NCI-H2029 treated with DMSO at 0.1 percent for 48 hours (cell line): ENCODE results near the gene POLH.
"Not testable (repeated sequence)": the region's sequence is repeated elsewhere in the genome, so short reads cannot be mapped to it uniquely, and the experiment has no call there.

Experiments used
- DNase-seq: peaks from one replicate; lab custom pipeline; 2025; lab: John Stamatoyannopoulos, UW

Gene POLH

GRCh38 chr6:43630980-43631619 is 55.1 kb downstream of the POLH start:
- DNase-seq, result no peak

- not testable (repeated sequence) for DNase-seq
Measured at GRCh38 chr6:43633002-43633401, 57.0 kb downstream of the POLH start.

- no peak for DNase-seq
Measured at GRCh38 chr6:43634702-43635303, 58.8 kb downstream of the POLH start.

DNA sequence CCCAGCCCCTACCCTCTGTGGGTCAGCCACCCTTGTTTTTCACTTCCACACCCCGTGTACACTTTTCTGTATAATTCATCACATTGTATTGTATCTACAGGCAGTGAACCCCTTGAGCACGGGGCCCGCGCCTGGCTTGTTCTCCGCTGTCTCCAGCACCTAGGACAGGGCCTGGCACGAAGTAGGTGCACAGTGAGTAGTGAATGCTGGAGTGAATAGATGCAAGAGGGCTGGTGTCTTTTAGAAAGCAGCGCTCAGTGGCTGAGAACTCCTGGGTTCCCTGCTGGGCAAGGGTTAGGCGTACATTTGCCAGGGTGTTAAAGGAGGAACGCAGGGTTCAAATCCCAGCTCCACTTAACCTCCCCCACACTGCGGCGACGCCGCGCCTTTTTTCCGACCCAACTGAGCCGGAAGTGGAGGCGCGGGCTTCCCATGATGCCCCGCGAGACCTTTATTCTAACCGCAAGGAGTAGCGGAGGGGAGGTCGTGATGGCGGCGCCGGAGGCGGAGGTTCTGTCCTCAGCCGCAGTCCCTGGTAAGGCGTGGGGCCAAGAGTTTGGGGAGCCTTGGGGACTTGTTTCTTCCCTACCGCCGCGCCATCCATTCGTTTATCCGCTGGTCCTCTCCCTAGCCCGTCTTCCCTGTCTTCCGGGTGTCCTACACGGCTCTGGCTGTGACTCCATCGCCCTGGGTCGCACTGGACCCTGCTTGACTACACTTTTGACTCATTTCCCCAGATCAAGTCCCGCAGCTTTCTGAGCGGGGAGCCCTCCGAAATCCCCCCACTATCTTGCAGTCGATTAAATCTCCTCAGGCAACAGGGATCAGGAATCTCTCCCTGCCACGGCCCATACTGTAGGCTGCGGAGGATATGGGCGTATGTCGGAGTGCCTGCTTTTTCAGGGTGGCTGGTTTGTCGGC is 59.7 kb downstream of the POLH start, which contains the start of gene MAD2L1BP:
Gene MAD2L1BP, plus strand, starts transcription at position 454 of the 921 bp plus-strand sequence. Its CDS starts 36 bp downstream, at position 490.
- DNase-seq, result peak; percentile 47

DNA sequence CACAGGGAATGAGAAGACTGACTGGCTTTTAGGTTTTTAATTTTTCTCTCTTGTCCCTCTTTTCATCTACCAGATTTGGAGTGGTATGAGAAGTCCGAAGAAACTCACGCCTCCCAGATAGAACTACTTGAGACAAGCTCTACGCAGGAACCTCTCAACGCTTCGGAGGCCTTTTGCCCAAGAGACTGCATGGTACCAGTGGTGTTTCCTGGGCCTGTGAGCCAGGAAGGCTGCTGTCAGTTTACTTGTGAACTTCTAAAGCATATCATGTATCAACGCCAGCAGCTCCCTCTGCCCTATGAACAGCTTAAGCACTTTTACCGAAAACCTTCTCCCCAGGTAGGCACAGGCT is 60.3 kb downstream of the POLH start:
- DNase-seq, result no peak

DNA sequence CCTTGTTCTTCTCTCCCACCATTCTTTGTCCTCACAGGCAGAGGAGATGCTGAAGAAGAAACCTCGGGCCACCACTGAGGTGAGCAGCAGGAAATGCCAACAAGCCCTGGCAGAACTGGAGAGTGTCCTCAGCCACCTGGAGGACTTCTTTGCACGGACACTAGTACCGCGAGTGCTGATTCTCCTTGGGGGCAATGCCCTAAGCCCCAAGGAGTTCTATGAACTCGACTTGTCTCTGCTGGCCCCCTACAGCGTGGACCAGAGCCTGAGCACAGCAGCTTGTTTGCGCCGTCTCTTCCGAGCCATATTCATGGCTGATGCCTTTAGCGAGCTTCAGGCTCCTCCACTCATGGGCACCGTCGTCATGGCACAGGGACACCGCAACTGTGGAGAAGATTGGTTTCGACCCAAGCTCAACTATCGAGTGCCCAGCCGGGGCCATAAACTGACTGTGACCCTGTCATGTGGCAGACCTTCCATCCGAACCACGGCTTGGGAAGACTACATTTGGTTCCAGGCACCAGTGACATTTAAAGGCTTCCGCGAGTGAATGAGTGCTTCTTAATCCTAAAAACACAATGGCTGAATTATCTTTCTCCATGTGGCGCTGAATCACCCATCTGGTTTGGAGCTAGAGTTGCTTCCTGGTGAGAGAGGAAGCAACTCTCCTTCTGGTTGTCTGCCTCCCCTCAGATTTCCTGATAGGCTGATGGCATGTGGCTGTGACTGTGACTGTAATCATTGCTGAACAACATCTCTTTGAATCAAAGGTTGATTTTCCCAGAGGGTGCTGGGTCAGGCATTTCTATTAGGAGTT is 64.2 kb downstream of the POLH start:
- no peak for DNase-seq

DNA sequence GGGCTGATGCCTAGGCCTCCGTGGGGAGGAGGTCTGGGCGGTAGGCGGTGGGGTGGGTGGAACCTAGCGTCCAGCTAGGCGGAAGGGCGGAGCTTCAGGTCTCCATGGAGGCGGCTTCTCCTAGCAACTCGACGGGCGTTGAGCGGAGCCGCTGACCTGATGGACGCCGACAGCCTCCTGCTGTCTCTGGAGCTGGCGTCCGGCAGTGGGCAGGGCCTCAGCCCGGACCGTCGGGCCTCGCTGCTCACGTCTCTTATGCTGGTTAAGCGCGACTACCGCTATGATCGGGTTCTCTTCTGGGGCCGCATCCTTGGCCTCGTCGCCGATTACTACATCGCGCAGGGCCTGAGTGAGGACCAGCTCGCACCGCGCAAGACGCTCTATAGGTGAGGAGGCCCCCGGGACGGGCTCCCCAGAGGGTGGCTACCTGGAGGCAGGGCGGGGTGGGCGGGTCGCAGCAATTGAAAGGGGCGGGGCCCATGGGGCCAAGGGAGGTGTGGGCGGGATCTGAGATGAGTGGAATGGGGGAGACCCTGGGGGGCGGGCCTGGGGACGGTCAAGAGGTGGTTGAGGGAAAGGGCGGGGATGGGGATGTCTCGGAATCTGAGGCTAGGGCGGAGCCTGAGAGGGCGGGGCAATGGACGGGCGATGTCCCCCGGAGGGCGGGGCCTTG is 69.1 kb downstream of the POLH start, which contains the start of gene RSPH9:
Gene RSPH9, plus strand, starts transcription at position 97 of the 673 bp plus-strand sequence. Its CDS starts 63 bp downstream, at position 160.
- DNase-seq, result no peak

- no peak for DNase-seq
Measured at GRCh38 chr6:43645613-43645964, 69.6 kb downstream of the POLH start.

DNA sequence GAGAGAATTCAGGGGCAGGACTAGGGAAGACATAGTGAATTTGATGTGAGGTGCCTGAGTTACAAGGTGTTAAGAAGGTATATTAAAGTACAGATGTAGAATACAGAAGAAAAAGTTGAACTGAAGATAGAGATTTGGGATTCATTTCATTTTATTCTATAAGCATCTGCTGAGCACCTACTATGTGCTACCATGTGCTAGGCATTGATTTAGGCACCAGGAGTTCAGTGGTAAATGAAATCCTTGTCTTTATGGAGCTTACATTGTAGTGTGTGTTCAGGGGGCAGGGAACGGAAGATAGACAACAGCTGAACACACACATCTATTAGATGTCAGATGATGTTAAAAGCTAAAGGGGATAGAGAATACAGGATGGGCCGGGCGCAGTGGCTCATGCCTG is 71.6 kb downstream of the POLH start:
- DNase-seq, result no peak

DNA sequence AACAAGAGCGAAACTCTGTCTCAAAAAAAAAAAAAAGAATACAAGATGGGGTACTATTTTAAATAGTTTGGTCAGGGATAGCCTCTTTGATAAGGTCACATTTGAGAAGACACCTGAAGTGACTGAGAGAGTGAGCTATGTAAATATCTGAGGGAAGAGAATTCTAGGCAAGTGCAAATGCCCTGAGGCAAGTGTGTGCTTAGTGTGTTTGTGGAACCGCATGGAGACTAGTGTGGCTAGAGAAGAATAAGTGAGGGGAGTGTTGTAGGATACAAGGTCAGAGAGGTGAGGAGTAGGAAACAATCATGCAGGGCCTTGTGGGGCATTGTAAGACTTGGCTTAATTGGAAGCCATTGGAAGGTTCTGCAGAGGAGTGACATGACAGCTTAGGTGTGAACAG is 72.3 kb downstream of the POLH start:
- DNase-seq, result no peak

DNA sequence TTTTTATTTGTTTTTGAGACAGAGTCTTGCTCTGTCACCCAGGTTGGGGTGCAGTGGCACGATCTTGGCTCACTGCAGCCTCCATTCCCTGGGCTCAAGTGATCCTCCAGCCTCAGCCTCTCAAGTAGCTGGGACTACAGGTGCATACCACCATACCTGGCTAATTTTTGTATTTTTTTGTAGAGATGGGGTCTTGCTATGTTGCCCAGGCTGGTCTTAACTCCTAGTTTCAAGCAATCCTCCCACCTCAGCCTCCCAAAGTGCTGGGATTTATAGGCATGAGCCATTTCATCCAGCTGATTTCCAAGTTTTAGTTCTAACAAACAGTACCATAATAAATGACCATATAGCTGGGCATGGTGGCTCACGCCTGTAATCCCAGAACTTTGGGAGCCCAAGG is 76.8 kb downstream of the POLH start:
- not testable (repeated sequence) for DNase-seq

DNA sequence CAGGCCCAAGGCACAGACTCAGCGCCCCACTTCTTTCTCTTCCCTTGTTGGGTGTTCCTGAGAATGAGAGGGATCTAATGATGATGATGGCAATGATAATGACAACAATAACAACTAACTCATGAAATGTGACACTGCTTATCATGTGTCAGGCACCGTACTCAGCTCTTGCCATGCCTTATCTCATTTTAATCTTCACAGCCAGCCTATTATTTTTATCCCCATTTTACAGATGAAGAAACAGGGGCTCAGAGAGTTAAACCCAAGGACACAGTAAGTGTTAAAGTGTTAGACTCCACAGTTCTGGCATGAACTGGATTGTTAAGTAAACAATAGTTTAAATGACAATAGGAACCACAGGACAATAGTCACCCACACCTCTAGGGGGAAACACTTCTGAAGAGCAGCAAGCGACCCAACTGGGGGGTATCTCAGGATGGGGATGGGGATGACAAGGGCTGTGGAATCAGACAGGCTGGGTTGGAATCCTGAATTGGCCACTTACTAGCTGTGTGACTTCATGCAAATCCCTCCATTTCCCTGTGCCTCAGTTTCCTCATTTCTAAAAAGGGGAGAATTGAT is 81.3 kb downstream of the POLH start:
- no peak for DNase-seq

DNA sequence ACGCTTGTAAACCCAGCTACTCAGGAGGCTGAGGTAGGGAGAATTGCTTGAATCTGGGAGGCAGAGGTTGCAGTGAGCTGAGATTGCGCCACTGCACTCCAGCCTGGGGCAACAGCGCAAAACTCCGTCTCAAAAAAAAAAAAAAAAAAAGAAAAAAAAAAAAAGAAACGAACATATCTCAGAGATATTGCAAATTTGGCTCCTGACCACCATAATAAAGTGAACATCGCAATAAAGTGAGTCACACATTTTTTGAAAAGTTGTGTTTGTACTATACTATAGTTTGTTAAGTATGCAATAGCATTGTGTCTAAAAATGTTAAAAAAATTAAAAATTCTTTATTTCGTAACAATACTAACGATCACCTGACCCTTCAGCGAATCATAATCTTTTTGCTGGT is 82.2 kb downstream of the POLH start:
- DNase-seq, result no peak

GRCh38 chr6:43662948-43663347 is 87.0 kb downstream of the POLH start:
- DNase-seq, result not testable (repeated sequence)
